ENCODE measurements around the gene EBF4.

Gene EBF4

GRCh38 chr20:2797136-2797983, 104.8 kb downstream of the EBF4 start:
- H3K27ac ChIP-seq: no peak overlapping the region
- TF ChIP-seq CTCF (conservative IDR thresholded peaks at IDR 0.05) (no peak), ZFX (IDR thresholded peaks at IDR 0.05) (no peak)

GRCh38 chr20:2798095-2798805, 105.7 kb downstream of the EBF4 start:
- no peak overlapping the region for H3K27ac ChIP-seq
- TF ChIP-seq CTCF (conservative IDR thresholded peaks at IDR 0.05) (no peak), ZFX (IDR thresholded peaks at IDR 0.05) (no peak)

GRCh38 chr20:2798814-2799213, 106.2 kb downstream of the EBF4 start:
- H3K27ac ChIP-seq: no peak overlapping the region
- TF ChIP-seq CTCF (conservative IDR thresholded peaks at IDR 0.05) (no peak), ZFX (IDR thresholded peaks at IDR 0.05) (no peak)

GRCh38 chr20:2799271-2799670, 106.7 kb downstream of the EBF4 start:
- TF ChIP-seq CTCF (conservative IDR thresholded peaks at IDR 0.05): no peak
- TF ChIP-seq ZFX (IDR thresholded peaks at IDR 0.05): no peak
- H3K27ac ChIP-seq: no peak overlapping the region

GRCh38 chr20:2799688-2800520, 107.3 kb downstream of the EBF4 start:
- no peak overlapping the region for H3K27ac ChIP-seq
- no peak for TF ChIP-seq CTCF (conservative IDR thresholded peaks at IDR 0.05)
- no peak for TF ChIP-seq ZFX (IDR thresholded peaks at IDR 0.05)

- TF ChIP-seq CTCF (conservative IDR thresholded peaks at IDR 0.05) (no peak), ZFX (IDR thresholded peaks at IDR 0.05) (no peak)
- H3K27ac ChIP-seq: no peak within 1 kb of the TSS
These were observed 108.1 kb downstream of the EBF4 start, which contains the start of gene CPXM1 for GRCh38 chr20:2800521-2801285. Gene CPXM1 (minus strand): TSS chr20:2800627. CDS start chr20:2800572, 55 bp downstream.

Measured in C4-2B (cell line).